ENCODE measurements around the gene METRN. TPM values are rescaled to one million over a fixed set of nuclear protein-coding genes. Genes with fewer than 3 reads are reported as not detected.

METRN gene
- total and polyA plus RNA-seq, 12 donors: 51.4 to 103 (median 60.5) TPM

GRCh38 chr16:684961-685696 is 29.8 kb upstream of the METRN start:
- H3K9me3 ChIP-seq: no peaks in the 10 kb centered on the region
- H3K4me3 ChIP-seq: peak overlapping the region; percentile 40 to 94 (median 76)
- peak in 1 of 8 donors; percentile 1 for ATAC-seq
- peaks cover 37 to 71% (median 58%) of the 10 kb centered on the region in 9 donors for H3K4me1 ChIP-seq
- peaks cover 0 to 48% (median 19%) of the 10 kb centered on the region in 9 donors for H3K36me3 ChIP-seq
- 94 to 95% methylated on average over 61 of the region's 61 CpGs for WGBS, 2 donors
- peak overlapping the region in 5 of 10 donors; percentile 70 to 85 (median 82) for H3K27ac ChIP-seq
- DNase-seq: no peak
- no peak for TF ChIP-seq CTCF (IDR thresholded peaks at IDR 0.05)
- intact Hi-C loops (cut with DNase I): no loop called here
- H3K27me3 ChIP-seq: no peaks in the 10 kb centered on the region

GRCh38 chr16:685967-686366 is 29.0 kb upstream of the METRN start:
- no peaks in the 10 kb centered on the region for H3K27me3 ChIP-seq
- peaks cover 39 to 73% (median 61%) of the 10 kb centered on the region in 9 donors for H3K4me1 ChIP-seq
- WGBS, 2 donors: 71 to 76% methylated on average over 10 of the region's 10 CpGs
- H3K27ac ChIP-seq: no peak overlapping the region
- peak in 6 of 9 donors; percentile 25 to 47 (median 36) for TF ChIP-seq CTCF (IDR thresholded peaks at IDR 0.05)
- H3K9me3 ChIP-seq: no peaks in the 10 kb centered on the region
- peaks cover 0 to 48% (median 19%) of the 10 kb centered on the region in 9 donors for H3K36me3 ChIP-seq
- intact Hi-C loops (cut with DNase I): no loop called here
- no peak overlapping the region for H3K4me3 ChIP-seq
- DNase-seq: no peak
- no peak for ATAC-seq

GRCh38 chr16:686459-687260 is 28.3 kb upstream of the METRN start:
- Histone ChIP-seq H3K4me1 (peaks cover 32 to 66% (median 54%) of the 10 kb centered on the region in 9 donors), H3K9me3 (no peaks in the 10 kb centered on the region), H3K27me3 (peaks cover 0 to 6% (median 2%) of the 10 kb centered on the region in 7 donors), H3K4me3 (no peak overlapping the region), H3K36me3 (peaks cover 0 to 43% (median 16%) of the 10 kb centered on the region in 9 donors), H3K27ac (no peak overlapping the region)
- intact Hi-C loops (cut with DNase I): no loop called here
- DNase-seq (no peak), ATAC-seq (no peak)
- 95% methylated on average over 51 of the region's 51 CpGs for WGBS, 2 donors
- TF ChIP-seq CTCF (IDR thresholded peaks at IDR 0.05): no peak

GRCh38 chr16:687499-687898 is 27.4 kb upstream of the METRN start:
- no peak overlapping the region for H3K4me3 ChIP-seq
- ATAC-seq: no peak
- intact Hi-C loops (cut with DNase I): no loop called here

More at GRCh38 chr16:687499-687898, 27.4 kb upstream of the METRN start:
- H3K4me1 ChIP-seq: peaks cover 23 to 58% (median 46%) of the 10 kb centered on the region in 9 donors
- peaks cover 0 to 34% (median 7%) of the 10 kb centered on the region in 9 donors for H3K36me3 ChIP-seq
- H3K9me3 ChIP-seq: no peaks in the 10 kb centered on the region
- 93% methylated on average over 19 of the region's 19 CpGs for WGBS, 2 donors
- DNase-seq: no peak
- no peak overlapping the region for H3K27ac ChIP-seq
- H3K27me3 ChIP-seq: peaks cover 0 to 15% (median 11%) of the 10 kb centered on the region in 7 donors
- TF ChIP-seq CTCF (IDR thresholded peaks at IDR 0.05): no peak
